Measurements from ENCODE around the gene ARHGAP24.

Gene ARHGAP24

GRCh38 chr4:85740431-85740861, 265.5 kb downstream of the ARHGAP24 start:
- no peak for DNase-seq (ENCODE audit: low read depth in 3 of 3)

GRCh38 chr4:85741381-85741780, 266.4 kb downstream of the ARHGAP24 start:
- DNase-seq (ENCODE audit: low read depth in 3 of 3), result no peak

- no peak for DNase-seq (ENCODE audit: low read depth in 3 of 3)
Observed at GRCh38 chr4:85741921-85742591, 267.1 kb downstream of the ARHGAP24 start.

- DNase-seq (ENCODE audit: low read depth in 3 of 3), result no peak
Observed at GRCh38 chr4:85744950-85745349, 270.0 kb downstream of the ARHGAP24 start.

GRCh38 chr4:85745939-85746338, 271.0 kb downstream of the ARHGAP24 start:
- no peak for DNase-seq (ENCODE audit: low read depth in 3 of 3)

GRCh38 chr4:85747882-85748491, 273.0 kb downstream of the ARHGAP24 start:
- DNase-seq (ENCODE audit: low read depth in 3 of 3), result no peak

GRCh38 chr4:85748654-85749053, 273.7 kb downstream of the ARHGAP24 start:
- DNase-seq (ENCODE audit: low read depth in 3 of 3), result no peak

GRCh38 chr4:85751866-85752265, 276.9 kb downstream of the ARHGAP24 start:
- DNase-seq (ENCODE audit: low read depth in 3 of 3), result no peak

GRCh38 chr4:85755285-85755684, 280.3 kb downstream of the ARHGAP24 start:
- DNase-seq (ENCODE audit: low read depth in 3 of 3), result no peak

- no peak for DNase-seq (ENCODE audit: low read depth in 3 of 3)
Observed at GRCh38 chr4:85756938-85757337, 282.0 kb downstream of the ARHGAP24 start.

GRCh38 chr4:85759388-85759787, 284.4 kb downstream of the ARHGAP24 start:
- DNase-seq (ENCODE audit: low read depth in 3 of 3), result no peak

GRCh38 chr4:85760511-85760910, 285.6 kb downstream of the ARHGAP24 start:
- no peak for DNase-seq (ENCODE audit: low read depth in 3 of 3)

- no peak for DNase-seq (ENCODE audit: low read depth in 3 of 3)
Observed at GRCh38 chr4:85761803-85762528, 287.0 kb downstream of the ARHGAP24 start.

GRCh38 chr4:85762529-85762871, 287.6 kb downstream of the ARHGAP24 start:
- DNase-seq (ENCODE audit: low read depth in 3 of 3), result no peak

GRCh38 chr4:85763202-85763601, 288.3 kb downstream of the ARHGAP24 start:
- no peak for DNase-seq (ENCODE audit: low read depth in 3 of 3)

- no peak for DNase-seq (ENCODE audit: low read depth in 3 of 3)
Observed at GRCh38 chr4:85767649-85768048, 292.7 kb downstream of the ARHGAP24 start.

- DNase-seq (ENCODE audit: low read depth in 3 of 3), result no peak
Observed at GRCh38 chr4:85769009-85769408, 294.1 kb downstream of the ARHGAP24 start.

- no peak for DNase-seq (ENCODE audit: low read depth in 3 of 3)
Observed at GRCh38 chr4:85772470-85772869, 297.5 kb downstream of the ARHGAP24 start.

- no peak for DNase-seq (ENCODE audit: low read depth in 3 of 3)
Observed at GRCh38 chr4:85773372-85773771, 298.4 kb downstream of the ARHGAP24 start.

GRCh38 chr4:85774000-85774399, 299.1 kb downstream of the ARHGAP24 start:
- no peak for DNase-seq (ENCODE audit: low read depth in 3 of 3)

- no peak for DNase-seq (ENCODE audit: low read depth in 3 of 3)
Observed at GRCh38 chr4:85774489-85774888, 299.5 kb downstream of the ARHGAP24 start.

GRCh38 chr4:85776096-85776495, 301.1 kb downstream of the ARHGAP24 start:
- DNase-seq (ENCODE audit: low read depth in 3 of 3), result no peak

- DNase-seq (ENCODE audit: low read depth in 3 of 3), result no peak
Observed at GRCh38 chr4:85776579-85776978, 301.6 kb downstream of the ARHGAP24 start.

Measured in stimulated activated CD4-positive, alpha-beta T cell treated with anti-CD3 and anti-CD28 coated beads, TNF-alpha, amount 100 ng/mL, for 48 hours (primary cell).